T follicular helper cell (primary cell): ENCODE results near the gene ZYG11B.
"Not testable (repeated sequence)": the region's sequence is repeated elsewhere in the genome, so short reads cannot be mapped to it uniquely, and the experiment has no call there.

Experiments
- DNase-seq: peaks from one replicate; pipeline ENCODE4 v3.0.0-alpha.2; 2020; ENCODE audit warnings: low read depth
- total RNA-seq, 2 experiments: gene quantifications; one replicate each; lab custom pipeline; 2026; lab: John Stamatoyannopoulos, UW

Gene ZYG11B
- total RNA-seq: 32.9 to 77.8 reads per million in 2 experiments

DNA sequence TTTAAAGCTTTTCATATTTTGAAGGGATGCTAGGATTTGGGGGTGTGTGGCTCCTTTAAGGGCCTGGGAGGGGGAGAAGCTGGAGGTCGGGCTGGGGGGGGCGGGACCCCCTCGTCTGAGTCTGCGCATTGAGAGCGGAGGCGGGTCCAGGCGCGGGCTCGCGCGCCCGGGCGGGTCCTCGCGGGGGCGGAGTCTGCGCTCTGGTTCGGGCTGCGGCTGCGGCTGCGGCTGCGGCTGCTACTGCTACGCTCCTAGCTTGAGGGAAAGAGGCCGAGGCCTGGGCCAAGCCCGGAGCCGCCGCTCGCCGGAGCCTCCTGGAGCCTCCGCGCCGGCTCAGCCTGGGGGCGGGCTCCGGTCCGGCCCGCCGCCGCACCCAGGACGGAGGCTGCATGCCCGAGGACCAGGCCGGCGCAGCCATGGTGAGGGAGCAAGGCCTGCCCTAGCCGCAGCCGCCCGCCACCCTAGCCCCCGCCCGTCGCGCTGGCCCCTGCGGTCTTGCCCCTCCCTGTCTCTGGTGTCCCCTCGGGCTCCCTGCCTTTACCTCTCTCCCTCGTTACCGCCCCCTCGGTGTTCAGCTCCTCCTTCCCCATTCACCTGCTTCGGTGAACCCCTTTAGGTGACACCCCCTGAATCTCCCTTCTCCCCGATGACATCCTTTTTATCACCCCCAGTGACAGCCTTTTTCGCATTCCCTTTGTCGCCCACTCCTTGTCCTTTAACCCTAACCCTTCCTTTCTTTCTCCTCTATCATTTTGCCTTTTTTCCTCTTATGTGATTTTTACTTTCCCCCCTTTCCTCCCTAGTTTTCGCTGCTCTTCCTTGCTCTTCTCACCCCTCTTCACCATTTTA lies at the start of gene ZYG11B:
ZYG11B (plus strand) TSS at position 189 of the 849 bp plus-strand sequence; CDS start at position 390, 201 bp downstream.
- peak; percentile 86 for DNase-seq

DNA sequence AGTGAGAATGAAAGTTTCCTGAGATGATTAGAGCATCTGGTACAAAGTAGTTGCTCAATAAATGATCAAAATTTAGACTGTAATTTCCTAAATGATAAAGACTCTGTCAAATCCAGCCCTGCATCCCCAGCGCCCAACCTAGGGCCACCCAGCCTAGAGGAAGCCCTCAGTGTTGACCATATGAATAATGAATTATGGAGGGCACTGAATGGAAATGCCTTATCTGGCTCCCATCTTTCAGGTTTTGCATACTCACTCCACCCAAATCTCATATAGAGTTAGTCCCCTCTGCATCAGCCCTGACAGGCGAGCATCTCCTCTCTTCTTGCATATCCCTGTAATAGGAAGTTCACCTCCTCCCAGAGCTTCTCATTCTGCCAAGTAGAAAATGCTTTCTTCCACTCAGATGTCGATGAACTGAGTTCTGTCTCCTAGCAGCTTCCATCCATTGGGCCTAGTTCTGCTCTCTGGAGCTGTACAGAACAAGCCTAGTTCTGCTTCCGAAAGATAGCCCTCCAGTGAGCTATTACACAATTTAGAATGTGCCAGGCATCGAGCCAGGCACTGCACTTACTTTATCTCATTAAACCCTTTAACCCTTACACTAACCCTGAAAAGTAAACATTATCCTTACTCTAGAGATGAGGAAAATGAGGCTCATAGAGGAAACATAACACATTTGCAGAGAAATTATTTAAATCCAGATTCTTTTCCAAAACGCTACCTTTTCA lies 49.0 kb upstream of the ZYG11B start:
- no peak for DNase-seq

DNA sequence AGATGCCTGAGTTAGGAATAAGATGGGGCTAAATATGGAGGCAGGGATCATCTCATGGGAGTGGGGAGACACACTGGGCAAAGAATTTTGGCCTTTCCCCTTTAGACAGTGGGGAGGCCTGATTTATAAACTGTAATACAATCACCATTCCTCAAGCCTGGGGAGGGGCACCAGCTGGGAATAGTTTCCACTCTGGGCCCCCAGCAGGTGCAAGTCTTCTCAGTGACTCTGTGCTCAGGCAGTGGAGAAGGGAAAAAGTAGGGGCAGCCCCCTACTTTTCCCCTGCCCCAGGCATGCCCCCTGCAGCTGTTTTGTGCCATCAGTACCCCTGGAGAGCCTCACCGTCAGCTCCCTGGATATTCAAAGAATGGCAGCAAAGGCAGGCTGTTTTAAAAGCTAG lies 47.2 kb upstream of the ZYG11B start:
- no peak for DNase-seq

DNA sequence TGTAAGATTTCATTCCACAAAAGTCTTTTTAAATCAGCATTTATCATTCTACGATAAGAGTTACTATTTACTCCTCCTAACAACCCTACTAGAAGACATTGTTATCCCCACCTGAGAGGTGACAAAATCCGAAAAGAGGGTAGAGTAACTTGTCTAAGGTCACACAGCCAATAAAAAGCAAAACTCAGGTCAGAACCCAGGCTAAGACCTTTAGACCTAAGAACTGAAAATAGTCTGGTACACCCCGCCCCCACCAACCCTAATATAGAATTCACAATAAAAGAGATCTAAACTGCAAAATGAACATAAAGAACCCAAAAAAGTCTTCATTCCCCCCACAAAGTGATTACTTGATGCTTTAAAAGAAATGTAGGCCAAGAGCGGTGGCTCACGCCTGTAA lies 46.8 kb upstream of the ZYG11B start:
- DNase-seq: no peak

DNA sequence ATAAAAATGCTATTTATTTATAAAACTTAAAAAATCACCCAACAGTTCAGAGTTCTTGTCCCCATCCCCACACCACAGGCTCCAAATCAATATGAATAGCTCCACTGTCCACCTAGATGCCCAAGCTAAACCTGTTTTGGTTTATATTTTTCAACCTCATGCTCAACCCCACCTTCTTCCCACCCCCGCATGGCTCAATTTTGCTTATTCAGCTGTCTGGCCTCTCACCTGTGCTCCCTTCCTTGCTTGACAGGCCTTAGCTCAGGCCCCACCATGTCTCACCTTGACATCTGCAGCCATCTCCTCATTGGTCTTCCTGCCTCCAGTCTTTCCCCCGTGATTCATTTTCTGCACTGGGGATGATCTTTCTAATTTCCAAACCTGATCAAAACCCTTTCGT lies 45.9 kb upstream of the ZYG11B start:
- no peak for DNase-seq

DNA sequence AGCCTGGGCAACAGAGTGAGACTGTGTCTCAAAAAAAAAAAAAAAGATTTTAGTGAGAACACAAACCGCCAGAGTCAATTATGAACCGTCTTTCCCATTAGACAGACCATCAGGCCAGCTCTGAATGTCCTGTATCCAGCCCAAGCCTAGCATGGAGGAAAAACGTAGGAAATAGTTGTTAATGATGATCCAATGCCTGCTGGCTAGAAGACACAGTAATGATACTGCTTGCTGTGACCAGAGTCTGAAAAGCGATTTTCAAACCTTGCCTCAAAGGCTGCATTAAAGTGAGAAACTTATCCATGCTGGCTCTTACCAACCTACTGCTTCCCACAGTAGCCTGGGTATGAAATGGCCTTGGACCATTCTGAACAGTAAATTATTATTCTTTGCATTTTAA lies 45.1 kb upstream of the ZYG11B start:
- no peak for DNase-seq

DNA sequence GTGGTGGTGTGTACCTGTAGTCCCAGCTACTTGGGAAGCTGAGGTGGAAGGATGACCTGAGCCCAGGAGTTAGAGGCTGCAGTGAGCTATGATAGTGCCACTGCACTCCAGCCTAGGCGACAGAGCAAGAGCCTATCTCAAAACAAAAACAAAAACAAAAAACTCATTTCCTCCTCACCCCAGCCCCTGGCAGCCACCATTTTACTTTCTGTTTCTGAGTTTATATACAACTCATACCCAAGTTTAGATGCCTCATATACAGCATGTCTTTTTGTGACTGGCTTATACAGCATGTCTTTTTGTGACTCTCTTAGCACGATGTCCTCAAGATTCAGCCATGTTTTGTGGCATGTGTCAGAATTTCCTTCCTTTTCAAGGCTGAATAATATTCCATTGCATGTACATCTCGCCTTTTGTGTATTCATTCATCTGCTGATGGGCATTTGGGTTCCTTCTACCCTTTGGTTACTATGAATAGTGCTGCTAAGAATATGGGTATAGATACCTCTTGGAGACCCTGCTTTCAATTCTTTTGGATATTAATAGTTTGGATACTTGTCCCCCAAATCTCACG lies 42.8 kb upstream of the ZYG11B start:
- DNase-seq: no peak

DNA sequence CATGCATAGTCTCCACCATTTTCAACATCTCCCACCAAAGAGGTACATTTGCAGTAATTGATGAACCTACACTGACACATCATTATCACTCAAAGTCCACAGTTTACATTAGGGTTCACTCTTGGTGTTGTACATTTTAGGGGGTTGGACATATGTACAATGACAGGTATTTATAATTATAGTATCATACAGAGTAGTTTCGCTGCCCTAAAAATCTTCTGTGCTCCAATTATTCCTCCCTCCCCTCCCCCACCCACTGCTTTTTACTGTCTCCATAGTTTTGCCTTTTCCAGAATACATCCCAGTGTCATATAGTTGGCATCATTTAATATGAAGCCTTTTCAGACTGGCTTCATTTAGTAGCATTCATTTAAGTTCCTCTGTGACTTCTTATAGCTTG lies 41.7 kb upstream of the ZYG11B start:
- DNase-seq: no peak

DNA sequence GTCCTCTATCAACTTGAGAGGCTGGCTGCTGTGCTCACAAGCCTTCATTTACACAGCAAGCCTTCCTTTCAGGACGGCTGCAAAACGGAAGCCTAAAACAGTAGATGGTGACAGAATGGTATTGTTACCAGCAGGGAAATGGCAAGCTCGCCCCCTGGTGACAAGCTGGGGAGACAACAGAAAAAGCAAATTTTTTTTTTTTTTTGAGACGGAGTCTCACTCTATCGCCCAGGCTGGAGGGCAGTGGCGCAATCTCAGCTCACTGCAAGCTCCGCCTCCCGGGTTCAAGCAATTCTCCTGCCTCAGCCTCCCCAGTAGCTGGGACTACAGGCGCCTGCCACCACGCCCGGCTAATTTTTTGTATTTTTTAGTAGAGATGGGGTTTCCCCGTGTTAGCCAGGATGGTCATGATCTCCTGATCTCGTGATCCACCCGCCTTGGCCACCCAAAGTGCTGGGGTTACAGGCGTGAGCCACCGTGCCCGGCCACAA lies 39.9 kb upstream of the ZYG11B start:
- DNase-seq: peak; percentile 69

DNA sequence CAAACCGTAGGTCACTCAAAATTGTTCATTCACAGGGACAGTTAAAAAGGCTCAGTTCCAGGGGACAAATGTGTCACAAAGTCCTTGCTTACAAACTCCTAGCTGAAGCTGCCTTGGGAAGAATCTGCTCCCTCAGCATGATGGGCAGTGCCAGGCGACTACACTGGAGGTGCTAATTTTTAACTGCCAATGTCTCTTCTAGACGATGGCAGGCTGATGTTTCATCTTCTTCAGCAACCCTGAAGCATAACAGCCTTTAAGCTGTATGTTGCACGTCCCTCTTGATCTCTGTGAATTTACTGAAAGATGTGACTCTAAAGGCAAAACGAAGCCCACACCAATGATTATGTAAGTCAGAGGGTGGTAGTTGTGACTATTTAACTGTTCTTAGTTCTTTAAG lies 39.4 kb upstream of the ZYG11B start:
- no peak for DNase-seq

DNA sequence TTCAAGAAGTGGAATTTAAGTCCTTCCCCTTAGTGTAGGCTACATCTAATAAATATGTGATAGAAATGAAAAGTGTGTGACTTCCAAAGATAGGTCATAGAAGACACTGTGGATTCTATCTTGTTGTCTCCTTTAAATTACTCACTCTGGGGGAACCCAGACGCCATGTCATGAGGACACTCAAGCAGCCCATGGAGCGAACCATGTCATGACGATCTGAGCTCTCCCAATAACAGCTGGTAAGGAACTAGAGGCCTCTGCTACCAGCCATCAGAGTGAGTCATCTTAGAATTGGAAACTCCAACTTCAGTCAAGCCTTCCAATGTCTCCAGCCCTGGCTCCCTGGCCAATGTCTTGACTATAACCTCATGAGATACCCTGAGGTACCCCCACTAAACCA lies 34.4 kb upstream of the ZYG11B start:
- no peak for DNase-seq

DNA sequence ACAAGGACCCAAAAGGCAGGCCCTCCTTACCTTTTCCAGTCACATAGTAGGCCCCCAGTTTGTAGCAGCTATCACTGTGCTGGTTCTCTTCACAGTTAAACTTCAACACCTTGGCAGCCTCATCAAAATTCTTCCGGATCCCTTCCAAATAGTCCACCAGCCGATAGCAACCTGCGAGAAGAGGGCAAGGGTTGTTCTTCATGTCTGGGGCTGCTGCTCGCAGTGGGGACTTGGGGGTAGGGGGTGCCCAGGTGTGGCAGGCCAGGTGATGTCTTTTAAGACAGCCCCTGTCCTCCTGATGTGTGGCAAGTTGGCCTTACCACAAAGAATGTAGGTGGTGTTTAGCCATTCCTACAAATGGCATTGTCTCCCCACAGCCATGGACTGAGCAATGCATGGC lies 33.6 kb upstream of the ZYG11B start:
- no peak for DNase-seq

DNA sequence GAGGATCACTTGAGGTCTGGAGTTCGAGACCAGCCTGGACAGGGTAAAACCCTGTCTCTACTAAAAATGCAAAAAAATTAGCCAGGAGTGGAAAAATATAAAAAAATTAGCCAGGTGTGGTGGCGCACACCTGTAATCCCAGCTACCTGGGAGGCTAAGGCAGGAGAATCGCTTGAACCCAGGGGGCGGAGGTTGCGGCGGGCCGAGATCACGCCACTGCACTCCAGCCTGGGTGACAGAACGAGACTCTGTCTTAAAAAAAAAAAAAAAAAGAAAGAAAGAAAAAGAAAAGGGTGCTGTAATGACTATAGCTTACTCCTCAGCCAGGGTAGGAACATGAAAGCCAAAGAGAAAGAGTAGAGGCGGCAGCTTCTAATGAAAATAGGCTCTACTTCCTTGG lies 32.9 kb upstream of the ZYG11B start:
- not testable (repeated sequence) for DNase-seq

DNA sequence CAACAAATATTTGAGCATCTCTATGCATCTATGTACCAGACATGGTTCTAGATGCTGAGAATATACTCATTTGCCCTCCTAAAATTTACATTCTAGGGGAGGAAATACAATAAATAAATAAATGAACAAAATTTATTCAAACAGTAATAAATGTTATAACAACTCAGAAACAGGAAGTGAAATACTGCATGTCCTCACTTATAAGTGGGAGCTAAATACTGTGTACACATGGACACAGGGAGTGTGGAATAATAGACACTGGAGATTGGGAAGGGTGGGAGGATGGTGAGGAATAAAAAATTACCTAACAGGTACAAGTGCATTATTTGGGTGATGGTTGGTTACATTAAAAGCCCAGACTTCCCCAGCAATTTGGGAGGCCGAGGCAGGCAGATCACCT lies 32.4 kb upstream of the ZYG11B start:
- no peak for DNase-seq

DNA sequence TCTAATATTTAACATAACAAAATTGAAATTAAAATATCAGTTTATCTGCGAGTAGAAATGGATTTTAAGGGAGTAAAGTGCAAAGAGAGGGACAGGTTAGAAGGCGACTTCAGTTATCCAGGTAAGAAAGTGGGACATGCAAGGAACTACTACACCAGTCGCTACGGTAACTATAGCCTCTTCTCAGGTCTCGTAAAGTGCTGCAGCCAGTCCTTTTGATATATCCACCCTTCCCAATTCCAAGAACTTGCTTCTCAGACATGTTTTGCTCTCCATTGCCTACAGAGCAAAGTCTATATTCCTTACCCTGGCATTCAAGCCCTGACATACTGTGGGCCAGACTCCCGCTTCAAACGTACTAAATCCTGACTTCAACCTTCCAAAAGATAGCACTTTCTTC lies 30.6 kb upstream of the ZYG11B start:
- no peak for DNase-seq

DNA sequence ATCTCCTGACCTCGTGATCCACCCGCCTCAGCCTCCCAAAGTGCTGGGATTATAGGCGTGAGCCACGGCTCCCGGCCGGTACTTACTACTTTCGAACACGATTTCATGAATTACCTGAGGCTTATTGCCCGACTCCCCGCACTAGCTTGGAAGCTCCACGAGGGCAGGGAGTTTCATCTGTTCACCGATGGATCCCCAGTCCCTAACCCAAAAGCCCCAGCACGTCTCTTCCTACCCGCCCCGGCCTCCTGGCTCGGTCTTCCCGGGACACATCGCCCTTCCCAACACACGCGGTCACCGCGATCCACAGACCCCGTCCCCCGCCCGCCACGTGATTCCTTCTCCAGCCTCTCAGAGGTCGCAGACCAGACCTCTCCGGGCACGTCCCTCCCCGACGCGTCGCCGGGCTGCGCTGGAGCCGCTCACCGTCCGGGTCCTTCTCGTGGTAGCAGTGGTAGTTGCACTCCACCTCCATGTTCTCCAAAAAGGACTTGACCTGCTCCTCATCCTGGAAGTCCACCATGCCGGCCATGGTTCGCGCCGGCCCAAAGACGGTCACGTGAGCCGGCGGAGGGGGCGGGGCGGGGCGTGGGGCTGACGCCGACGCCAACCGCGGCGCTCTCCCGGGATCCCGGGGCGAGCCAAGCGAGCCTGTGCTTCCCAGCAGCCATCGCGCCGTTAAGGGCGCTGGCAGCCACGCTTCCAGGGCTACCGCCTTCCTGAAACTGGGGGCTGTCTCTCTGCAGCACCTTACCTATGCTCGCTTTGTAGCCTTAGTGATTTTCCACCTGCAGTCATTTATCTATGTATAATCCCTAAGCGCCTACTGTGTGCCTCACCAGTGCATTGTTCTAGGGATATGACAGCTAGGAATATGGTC lies 28.2 kb upstream of the ZYG11B start, which contains the start of gene COA7:
COA7 (minus strand) TSS at position 553 of the 880 bp plus-strand sequence; CDS start at position 532, 21 bp downstream.
- DNase-seq: peak; percentile 45

DNA sequence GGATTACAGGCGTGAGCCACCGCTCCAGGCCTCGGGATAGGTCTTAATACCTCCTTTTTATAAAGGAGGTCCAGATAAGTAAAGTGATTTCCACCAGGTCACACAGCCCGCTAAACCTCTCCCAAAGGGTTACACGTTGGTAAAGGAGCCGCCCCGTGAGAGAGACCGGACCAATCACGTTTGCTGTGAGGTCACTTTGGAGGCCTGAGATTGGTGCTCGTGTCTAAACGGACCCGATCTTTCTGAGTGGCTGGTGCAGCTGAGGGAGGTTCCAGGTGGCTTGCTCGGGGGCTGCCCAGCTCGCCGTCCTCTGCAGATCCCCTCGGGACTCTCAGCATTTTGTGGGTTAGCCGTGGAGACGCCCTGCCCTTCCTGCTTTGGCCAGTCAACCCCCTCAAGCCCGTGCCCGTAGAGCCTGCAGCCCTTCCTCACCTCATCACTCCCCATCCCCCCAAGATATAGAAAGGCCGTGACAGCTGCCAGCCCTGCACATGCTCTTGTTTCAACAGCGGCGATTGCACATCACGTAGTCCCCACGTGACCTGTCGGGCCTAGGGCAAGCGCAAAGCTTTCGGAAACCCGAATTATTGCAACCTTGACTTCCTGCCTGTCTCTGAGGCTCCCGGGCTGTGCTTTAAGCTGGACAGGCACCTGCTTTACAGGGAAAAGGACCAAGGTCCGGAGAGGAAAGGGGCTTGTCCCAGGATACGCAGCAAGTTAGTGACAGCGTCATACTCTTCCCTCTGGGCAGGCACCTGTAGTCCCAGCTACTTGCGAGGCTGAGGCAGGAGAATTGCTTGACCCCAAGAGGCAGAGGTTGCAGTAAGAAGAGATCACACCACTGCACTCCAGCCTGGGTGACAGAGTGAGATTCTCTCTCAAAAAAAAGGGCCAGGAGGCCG lies 23.1 kb upstream of the ZYG11B start:
- peak; percentile 70 for DNase-seq

DNA sequence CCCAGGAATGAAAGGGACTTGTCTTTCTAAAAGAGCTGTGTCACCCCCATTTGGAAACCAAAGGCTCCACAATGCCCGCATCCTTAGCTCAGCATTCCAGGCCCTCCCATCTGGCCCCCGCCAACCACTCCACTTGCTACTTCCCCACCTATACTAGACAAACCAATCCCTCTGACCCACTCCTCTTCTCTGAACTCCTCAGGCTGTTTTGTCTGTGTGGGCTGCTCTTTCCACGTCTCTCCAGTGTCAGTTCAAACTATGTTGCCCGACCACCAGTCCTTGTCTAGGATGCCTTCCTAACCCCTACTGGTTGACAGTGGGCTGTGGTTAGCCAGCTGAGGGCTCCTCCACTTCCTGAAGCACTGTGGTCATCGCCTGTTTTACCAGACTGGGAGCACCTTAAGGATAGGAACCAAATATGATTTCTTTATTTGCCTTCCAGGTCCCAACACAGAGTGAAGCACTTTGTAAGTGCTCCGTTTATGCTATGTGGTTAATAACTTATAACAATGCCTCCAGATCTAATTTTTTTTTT lies 20.1 kb upstream of the ZYG11B start:
- no peak for DNase-seq

DNA sequence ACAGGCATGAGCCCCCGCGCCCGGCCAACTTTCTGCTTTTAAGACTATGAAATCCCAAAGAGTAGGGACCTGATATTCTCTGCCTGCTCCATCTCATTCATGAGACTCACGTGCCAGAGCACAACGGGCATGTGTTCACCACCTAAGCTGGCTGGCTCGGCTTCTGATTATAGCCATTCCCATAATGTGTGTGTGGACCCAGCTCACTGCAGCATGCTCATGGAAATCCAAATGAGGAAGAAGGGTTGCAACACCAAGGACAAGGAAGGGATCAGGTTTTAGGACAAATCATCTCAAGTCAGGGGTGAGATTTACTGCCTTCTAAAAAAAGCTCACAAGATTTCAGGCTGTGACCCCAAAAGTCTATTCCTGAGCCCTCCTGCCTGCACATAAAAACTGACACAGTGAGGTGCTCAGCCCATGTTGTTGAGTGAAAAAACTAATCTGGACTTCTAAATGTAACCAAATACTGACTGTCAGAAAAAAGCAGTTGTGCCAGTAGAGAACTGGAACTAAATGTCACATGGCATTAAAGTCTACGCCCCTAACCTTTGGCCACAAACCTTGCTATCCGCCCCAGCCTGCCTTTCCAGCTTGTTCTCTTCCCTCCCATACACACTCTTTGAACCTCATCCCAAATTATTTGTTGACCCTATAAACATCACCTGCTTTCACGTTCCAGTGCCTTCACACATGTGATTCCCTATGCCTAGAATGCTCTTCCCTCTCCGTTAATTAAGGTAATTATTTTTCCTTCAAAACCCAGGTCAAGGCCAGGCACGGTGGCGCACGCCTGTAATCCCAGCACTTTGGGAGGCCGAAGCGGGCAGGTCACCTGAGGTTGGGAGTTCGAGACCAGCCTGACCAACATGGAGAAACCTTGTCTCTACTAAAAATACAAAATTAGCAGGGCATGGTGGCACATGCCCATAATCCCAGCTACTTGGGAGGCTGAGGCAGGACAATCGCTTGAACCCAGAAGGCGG lies 19.0 kb upstream of the ZYG11B start:
- DNase-seq: no peak
